AG04450 (cell line): Measurements from ENCODE around the gene AK4. TPM values are rescaled to one million over a fixed set of nuclear protein-coding genes. Genes with fewer than 3 reads are reported as not detected.

Source experiments
- CTCF ChIA-PET: fragments of 300-600, 350-600 bp; formaldehyde crosslinking; extraction: SDS; loops from one replicate; lab custom pipeline; 2022; ENCODE audit warnings: antibody characterized with exemption, inconsistent platforms; lab: Charles Lee
- POLR2A ChIA-PET: fragments of 350-600 bp; formaldehyde crosslinking; extraction: SDS; loops from one replicate; lab custom pipeline; 2021; ENCODE audit warnings: antibody characterized with exemption, inconsistent platforms; lab: Yijun Ruan, JAX
- DNase-seq: peaks from one replicate; pipeline ENCODE4 v3.0.0-alpha.2; 2011; ENCODE audit warnings: low read depth, low spot score
- H3K27ac ChIP-seq: one replicate; pipeline ENCODE4 v1.5.1; 2012; ENCODE audit warnings: low read depth, low read length, control low read depth
- H3K27me3 ChIP-seq: one replicate; pipeline ENCODE4 v1.6.0; 2012; ENCODE audit warnings: low read length; ENCODE audit not compliant: control insufficient read depth, insufficient read depth
- H3K4me3 ChIP-seq: 2 replicates; pipeline ENCODE4 v1.5.1; 2011; ENCODE audit warnings: mild to moderate bottlenecking, low read depth, low read length, control low read depth
- H3K9me3 ChIP-seq: 2 replicates; pipeline ENCODE4 v1.5.1; 2012; ENCODE audit warnings: low read length; ENCODE audit not compliant: control insufficient read depth, insufficient read depth
- CTCF ChIP-seq: IDR thresholded peaks from 2 replicates; pipeline ENCODE4 v1.5.1; 2011; ENCODE audit warnings: low read depth, low read length, control low read depth, inconsistent platforms
- polyA plus RNA-seq: library from polyadenylated mRNA; depleted of rRNA; stranded (reverse); fragments of >200 nt; gene quantifications from 2 replicates; pipeline ENCODE4 v1.2.3, GENCODE V29; 2011

AK4 gene
- polyA plus RNA-seq, 1 experiment: 0.78 TPM

- no peak for TF ChIP-seq CTCF
- H3K27ac ChIP-seq: no peak overlapping the region
- ChIA-PET CTCF (interaction anchor here (1.4 kb wide), 1 partner anchor 420 kb away, joined by 3 read pairs; no protein-coding TSS in a partner anchor), POLR2A (no interaction called here)
- no peaks in the 10 kb centered on the region for H3K9me3 ChIP-seq
- no peak for DNase-seq
- peaks cover 25% of the 10 kb centered on the region for H3K27me3 ChIP-seq
- no peak overlapping the region for H3K4me3 ChIP-seq
These were observed 119.7 kb downstream of the AK4 start for GRCh38 chr1:65267683-65268082.

GRCh38 chr1:65269612-65270011 lies 121.6 kb downstream of the AK4 start:
- H3K27ac ChIP-seq: no peak overlapping the region
- H3K27me3 ChIP-seq: peaks cover 14% of the 10 kb centered on the region
- no peak overlapping the region for H3K4me3 ChIP-seq
- no peak for DNase-seq
- TF ChIP-seq CTCF: no peak
- H3K9me3 ChIP-seq: no peaks in the 10 kb centered on the region
- POLR2A ChIA-PET: no interaction called here
- CTCF ChIA-PET: no interaction called here

- H3K9me3 ChIP-seq: no peaks in the 10 kb centered on the region
- no peak overlapping the region for H3K27ac ChIP-seq
- DNase-seq: no peak
- POLR2A ChIA-PET: no interaction called here
- H3K4me3 ChIP-seq: no peak overlapping the region
- CTCF ChIA-PET: no interaction called here
- TF ChIP-seq CTCF: no peak
- peaks cover 7% of the 10 kb centered on the region for H3K27me3 ChIP-seq
These were observed 128.4 kb downstream of the AK4 start for GRCh38 chr1:65276197-65276939.

GRCh38 chr1:65277605-65278347 lies 129.8 kb downstream of the AK4 start:
- no peak for TF ChIP-seq CTCF
- Histone ChIP-seq H3K9me3 (no peaks in the 10 kb centered on the region), H3K27ac (no peak overlapping the region), H3K4me3 (no peak overlapping the region), H3K27me3 (peaks cover 7% of the 10 kb centered on the region)
- no peak for DNase-seq
- ChIA-PET POLR2A (no interaction called here), CTCF (no interaction called here)
